Mucosa of rectum (tissue), 2 donors: ENCODE measurements around the gene ADRA1B.

Experiments
- H3K27ac ChIP-seq, 2 donors: one replicate each; pipeline ENCODE4 v1.7.0; 2013; ENCODE audit warnings: inconsistent platforms in 2 of 2, low read depth in 2 of 2, low read length in 2 of 2
- H3K27me3 ChIP-seq, 2 donors: one replicate each; pipeline ENCODE4 v1.7.0; 2013; ENCODE audit warnings: low read length in 2 of 2; ENCODE audit not compliant: control insufficient read depth in 2 of 2, insufficient read depth in 2 of 2
- H3K36me3 ChIP-seq, 2 donors: one replicate each; pipeline ENCODE4 v1.7.0; 2013; ENCODE audit warnings: low read length in 2 of 2; ENCODE audit not compliant: control insufficient read depth in 2 of 2, insufficient read depth in 2 of 2
- H3K4me1 ChIP-seq, 2 donors: one replicate each; pipeline ENCODE4 v1.7.0; 2013; ENCODE audit warnings: low read length in 2 of 2, mild to moderate bottlenecking in 1 of 2; ENCODE audit not compliant: control insufficient read depth in 2 of 2, insufficient read depth in 2 of 2
- H3K4me3 ChIP-seq, 2 donors: one replicate each; pipeline ENCODE4 v1.7.0; 2013; ENCODE audit warnings: low read length in 2 of 2
- H3K9ac ChIP-seq, 2 donors: one replicate each; pipeline ENCODE4 v1.7.0; 2013; ENCODE audit warnings: low read length in 2 of 2, low read depth in 1 of 2, mild to moderate bottlenecking in 1 of 2
- H3K9me3 ChIP-seq, 2 donors: one replicate each; pipeline ENCODE4 v1.7.0; 2013; ENCODE audit warnings: low read length in 2 of 2; ENCODE audit not compliant: control insufficient read depth in 2 of 2
- donor health status: healthy.
- donor health status: Normal muscosa, but diverticular disease.

ADRA1B gene

DNA sequence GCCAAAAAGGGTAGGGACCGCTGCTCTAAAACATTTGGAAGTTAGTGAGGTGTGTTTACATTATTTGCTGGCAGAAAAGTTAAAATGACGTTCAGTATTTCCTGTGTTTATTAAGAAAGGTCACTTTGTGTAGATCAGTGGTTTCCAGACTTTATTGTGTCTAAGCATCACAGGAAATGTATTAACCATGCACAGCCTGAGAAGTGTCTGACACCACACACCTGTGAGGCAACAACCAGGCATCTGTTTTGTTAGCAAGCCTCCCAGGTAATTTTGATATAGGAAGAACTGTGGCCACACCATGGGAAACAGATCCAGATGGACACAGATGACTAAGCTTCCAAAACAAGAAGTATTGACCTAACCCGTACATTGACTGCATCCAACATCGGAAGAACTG lies 104.7 kb downstream of the ADRA1B start:
- Histone ChIP-seq H3K4me1 (peaks cover 3 to 7% of the 10 kb centered on the region in 2 donors), H3K27ac (no peak overlapping the region), H3K27me3 (no peaks in the 10 kb centered on the region), H3K36me3 (peaks cover 4 to 15% of the 10 kb centered on the region in 2 donors), H3K9me3 (no peaks in the 10 kb centered on the region), H3K9ac (no peak overlapping the region), H3K4me3 (no peak overlapping the region)

- no peak overlapping the region for H3K4me3 ChIP-seq
- H3K27ac ChIP-seq: no peak overlapping the region
- H3K36me3 ChIP-seq: peaks cover 1 to 15% of the 10 kb centered on the region in 2 donors
Observed at GRCh38 chr5:160021831-160022446, 105.7 kb downstream of the ADRA1B start.

More at GRCh38 chr5:160021831-160022446, 105.7 kb downstream of the ADRA1B start:
- H3K9me3 ChIP-seq: no peaks in the 10 kb centered on the region
- H3K9ac ChIP-seq: no peak overlapping the region
- peaks cover 3 to 7% of the 10 kb centered on the region in 2 donors for H3K4me1 ChIP-seq
- no peaks in the 10 kb centered on the region for H3K27me3 ChIP-seq
